Ovary (tissue), 3 donors: ENCODE data around the gene ADORA1.

ENCODE experiments used
- CTCF ChIP-seq, 3 donors: fragments of 450-650 bp in 2 of 3; fragments of 200-600 bp in 1 of 3; IDR thresholded peaks; one replicate each; pipeline versions ENCODE4 v1.5.1 to v1.8.0; 2016 to 2022; ENCODE audit warnings: antibody characterized with exemption in 3 of 3, mild to moderate bottlenecking in 1 of 3
- EP300 ChIP-seq: sonication (generic); formaldehyde crosslinking; IDR thresholded peaks from one replicate; pipeline ENCODE4 v1.6.1; 2017; ENCODE audit warnings: antibody characterized with exemption
- POLR2A ChIP-seq: fragments of 450-650 bp; IDR thresholded peaks from one replicate; pipeline ENCODE4 v1.6.1; 2017; ENCODE audit warnings: antibody characterized with exemption, mild to moderate bottlenecking, moderate library complexity
- donor health status: DM: no; HTN: no; CAD: no.

- no peak for TF ChIP-seq CTCF (IDR thresholded peaks at IDR 0.05)
- TF ChIP-seq POLR2A, result no peak
- no peak for TF ChIP-seq EP300
Observed at GRCh38 chr1:203158960-203159665, 31.6 kb downstream of the ADORA1 start.
